ENCODE measurements around the gene SNX5. TPM values are rescaled to one million over a fixed set of nuclear protein-coding genes. Genes with fewer than 3 reads are reported as not detected.

Gene SNX5
- total and polyA plus RNA-seq, 2 of the 13 experiments (the other 11 are each of a cell fraction or from before 2014, with no cell fraction given): 664 to 1,040 TPM

DNA sequence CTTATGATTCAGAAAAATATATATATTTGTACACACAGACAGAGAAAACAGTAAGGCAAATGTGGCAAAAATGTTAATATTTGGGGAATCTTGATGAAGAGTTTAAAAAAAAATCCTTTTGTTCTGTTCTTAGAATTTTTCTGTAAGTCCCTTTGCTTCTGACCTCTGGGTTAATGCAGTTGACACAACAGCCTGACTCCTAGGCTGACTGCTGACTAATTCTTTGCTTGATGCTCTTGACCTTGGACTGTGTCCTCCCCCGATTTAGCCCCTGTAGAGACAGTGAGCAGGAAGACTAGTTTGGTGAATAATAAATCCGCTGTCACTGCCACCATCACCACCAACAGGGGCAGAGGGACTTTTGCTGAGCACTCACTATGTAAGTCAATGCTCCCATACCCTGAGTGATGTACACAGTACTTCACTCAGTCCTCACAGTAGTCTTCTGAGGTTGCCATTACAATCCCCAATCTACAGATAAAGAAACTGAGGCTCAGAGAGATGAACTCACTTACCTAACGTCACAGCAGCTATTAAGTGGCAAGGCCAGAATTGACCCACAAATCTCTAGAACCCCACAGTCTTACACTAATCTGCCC lies 71.7 kb downstream of the SNX5 start (continued):
- TF ChIP-seq, protein P1, sequence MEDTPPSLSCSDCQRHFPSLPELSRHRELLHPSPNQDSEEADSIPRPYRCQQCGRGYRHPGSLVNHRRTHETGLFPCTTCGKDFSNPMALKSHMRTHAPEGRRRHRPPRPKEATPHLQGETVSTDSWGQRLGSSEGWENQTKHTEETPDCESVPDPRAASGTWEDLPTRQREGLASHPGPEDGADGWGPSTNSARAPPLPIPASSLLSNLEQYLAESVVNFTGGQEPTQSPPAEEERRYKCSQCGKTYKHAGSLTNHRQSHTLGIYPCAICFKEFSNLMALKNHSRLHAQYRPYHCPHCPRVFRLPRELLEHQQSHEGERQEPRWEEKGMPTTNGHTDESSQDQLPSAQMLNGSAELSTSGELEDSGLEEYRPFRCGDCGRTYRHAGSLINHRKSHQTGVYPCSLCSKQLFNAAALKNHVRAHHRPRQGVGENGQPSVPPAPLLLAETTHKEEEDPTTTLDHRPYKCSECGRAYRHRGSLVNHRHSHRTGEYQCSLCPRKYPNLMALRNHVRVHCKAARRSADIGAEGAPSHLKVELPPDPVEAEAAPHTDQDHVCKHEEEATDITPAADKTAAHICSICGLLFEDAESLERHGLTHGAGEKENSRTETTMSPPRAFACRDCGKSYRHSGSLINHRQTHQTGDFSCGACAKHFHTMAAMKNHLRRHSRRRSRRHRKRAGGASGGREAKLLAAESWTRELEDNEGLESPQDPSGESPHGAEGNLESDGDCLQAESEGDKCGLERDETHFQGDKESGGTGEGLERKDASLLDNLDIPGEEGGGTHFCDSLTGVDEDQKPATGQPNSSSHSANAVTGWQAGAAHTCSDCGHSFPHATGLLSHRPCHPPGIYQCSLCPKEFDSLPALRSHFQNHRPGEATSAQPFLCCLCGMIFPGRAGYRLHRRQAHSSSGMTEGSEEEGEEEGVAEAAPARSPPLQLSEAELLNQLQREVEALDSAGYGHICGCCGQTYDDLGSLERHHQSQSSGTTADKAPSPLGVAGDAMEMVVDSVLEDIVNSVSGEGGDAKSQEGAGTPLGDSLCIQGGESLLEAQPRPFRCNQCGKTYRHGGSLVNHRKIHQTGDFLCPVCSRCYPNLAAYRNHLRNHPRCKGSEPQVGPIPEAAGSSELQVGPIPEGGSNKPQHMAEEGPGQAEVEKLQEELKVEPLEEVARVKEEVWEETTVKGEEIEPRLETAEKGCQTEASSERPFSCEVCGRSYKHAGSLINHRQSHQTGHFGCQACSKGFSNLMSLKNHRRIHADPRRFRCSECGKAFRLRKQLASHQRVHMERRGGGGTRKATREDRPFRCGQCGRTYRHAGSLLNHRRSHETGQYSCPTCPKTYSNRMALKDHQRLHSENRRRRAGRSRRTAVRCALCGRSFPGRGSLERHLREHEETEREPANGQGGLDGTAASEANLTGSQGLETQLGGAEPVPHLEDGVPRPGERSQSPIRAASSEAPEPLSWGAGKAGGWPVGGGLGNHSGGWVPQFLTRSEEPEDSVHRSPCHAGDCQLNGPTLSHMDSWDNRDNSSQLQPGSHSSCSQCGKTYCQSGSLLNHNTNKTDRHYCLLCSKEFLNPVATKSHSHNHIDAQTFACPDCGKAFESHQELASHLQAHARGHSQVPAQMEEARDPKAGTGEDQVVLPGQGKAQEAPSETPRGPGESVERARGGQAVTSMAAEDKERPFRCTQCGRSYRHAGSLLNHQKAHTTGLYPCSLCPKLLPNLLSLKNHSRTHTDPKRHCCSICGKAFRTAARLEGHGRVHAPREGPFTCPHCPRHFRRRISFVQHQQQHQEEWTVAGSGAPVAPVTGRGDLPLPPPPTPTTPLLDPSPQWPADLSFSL (CRISPR knock-in tag; IDR thresholded peaks at IDR 0.05): peak; percentile 68; the same call in 1 of the 2 replicates
- TF ChIP-seq ISX (CRISPR knock-in tag; conservative IDR thresholded peaks at IDR 0.05): no peak
- TF ChIP-seq, protein P2, sequence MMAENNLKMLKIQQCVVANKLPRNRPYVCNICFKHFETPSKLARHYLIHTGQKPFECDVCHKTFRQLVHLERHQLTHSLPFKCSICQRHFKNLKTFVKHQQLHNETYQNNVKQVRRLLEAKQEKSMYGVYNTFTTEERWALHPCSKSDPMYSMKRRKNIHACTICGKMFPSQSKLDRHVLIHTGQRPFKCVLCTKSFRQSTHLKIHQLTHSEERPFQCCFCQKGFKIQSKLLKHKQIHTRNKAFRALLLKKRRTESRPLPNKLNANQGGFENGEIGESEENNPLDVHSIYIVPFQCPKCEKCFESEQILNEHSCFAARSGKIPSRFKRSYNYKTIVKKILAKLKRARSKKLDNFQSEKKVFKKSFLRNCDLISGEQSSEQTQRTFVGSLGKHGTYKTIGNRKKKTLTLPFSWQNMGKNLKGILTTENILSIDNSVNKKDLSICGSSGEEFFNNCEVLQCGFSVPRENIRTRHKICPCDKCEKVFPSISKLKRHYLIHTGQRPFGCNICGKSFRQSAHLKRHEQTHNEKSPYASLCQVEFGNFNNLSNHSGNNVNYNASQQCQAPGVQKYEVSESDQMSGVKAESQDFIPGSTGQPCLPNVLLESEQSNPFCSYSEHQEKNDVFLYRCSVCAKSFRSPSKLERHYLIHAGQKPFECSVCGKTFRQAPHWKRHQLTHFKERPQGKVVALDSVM (CRISPR knock-in tag; IDR thresholded peaks at IDR 0.05): no peak
- TF ChIP-seq POLR2AphosphoS2 (IDR thresholded peaks at IDR 0.05; ENCODE audit: low read depth, low read length): no peak
- TF ChIP-seq TBX3 (IDR thresholded peaks at IDR 0.05; ENCODE audit: borderline replicate concordance): peak; percentile 70; the same call in 1 of the 2 replicates
- TF ChIP-seq, protein P3, sequence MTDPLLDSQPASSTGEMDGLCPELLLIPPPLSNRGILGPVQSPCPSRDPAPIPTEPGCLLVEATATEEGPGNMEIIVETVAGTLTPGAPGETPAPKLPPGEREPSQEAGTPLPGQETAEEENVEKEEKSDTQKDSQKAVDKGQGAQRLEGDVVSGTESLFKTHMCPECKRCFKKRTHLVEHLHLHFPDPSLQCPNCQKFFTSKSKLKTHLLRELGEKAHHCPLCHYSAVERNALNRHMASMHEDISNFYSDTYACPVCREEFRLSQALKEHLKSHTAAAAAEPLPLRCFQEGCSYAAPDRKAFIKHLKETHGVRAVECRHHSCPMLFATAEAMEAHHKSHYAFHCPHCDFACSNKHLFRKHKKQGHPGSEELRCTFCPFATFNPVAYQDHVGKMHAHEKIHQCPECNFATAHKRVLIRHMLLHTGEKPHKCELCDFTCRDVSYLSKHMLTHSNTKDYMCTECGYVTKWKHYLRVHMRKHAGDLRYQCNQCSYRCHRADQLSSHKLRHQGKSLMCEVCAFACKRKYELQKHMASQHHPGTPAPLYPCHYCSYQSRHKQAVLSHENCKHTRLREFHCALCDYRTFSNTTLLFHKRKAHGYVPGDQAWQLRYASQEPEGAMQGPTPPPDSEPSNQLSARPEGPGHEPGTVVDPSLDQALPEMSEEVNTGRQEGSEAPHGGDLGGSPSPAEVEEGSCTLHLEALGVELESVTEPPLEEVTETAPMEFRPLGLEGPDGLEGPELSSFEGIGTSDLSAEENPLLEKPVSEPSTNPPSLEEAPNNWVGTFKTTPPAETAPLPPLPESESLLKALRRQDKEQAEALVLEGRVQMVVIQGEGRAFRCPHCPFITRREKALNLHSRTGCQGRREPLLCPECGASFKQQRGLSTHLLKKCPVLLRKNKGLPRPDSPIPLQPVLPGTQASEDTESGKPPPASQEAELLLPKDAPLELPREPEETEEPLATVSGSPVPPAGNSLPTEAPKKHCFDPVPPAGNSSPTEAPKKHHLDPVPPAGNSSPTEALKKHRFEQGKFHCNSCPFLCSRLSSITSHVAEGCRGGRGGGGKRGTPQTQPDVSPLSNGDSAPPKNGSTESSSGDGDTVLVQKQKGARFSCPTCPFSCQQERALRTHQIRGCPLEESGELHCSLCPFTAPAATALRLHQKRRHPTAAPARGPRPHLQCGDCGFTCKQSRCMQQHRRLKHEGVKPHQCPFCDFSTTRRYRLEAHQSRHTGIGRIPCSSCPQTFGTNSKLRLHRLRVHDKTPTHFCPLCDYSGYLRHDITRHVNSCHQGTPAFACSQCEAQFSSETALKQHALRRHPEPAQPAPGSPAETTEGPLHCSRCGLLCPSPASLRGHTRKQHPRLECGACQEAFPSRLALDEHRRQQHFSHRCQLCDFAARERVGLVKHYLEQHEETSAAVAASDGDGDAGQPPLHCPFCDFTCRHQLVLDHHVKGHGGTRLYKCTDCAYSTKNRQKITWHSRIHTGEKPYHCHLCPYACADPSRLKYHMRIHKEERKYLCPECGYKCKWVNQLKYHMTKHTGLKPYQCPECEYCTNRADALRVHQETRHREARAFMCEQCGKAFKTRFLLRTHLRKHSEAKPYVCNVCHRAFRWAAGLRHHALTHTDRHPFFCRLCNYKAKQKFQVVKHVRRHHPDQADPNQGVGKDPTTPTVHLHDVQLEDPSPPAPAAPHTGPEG (CRISPR knock-in tag; IDR thresholded peaks at IDR 0.05): no peak
- TF ChIP-seq ZNF296 (CRISPR knock-in tag; conservative IDR thresholded peaks at IDR 0.05): no peak
- TF ChIP-seq PPARG (CRISPR knock-in tag; conservative IDR thresholded peaks at IDR 0.05): peak; percentile 88
- 0 out of 2 replicates have a peak, but pooled peaks have one; percentile 55 for TF ChIP-seq ZNF841 (CRISPR knock-in tag; IDR thresholded peaks at IDR 0.05; ENCODE audit: borderline replicate concordance)
- peak; percentile 34; the same call in 1 of the 2 replicates for TF ChIP-seq ZNF775 (CRISPR knock-in tag; IDR thresholded peaks at IDR 0.05; ENCODE audit: borderline replicate concordance)
- TF ChIP-seq, protein P4, sequence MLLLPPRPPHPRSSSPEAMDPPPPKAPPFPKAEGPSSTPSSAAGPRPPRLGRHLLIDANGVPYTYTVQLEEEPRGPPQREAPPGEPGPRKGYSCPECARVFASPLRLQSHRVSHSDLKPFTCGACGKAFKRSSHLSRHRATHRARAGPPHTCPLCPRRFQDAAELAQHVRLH (CRISPR knock-in tag; IDR thresholded peaks at IDR 0.05; ENCODE audit: borderline replicate concordance, low read depth): peak; percentile 88; the same call in 1 of the 2 replicates
- TF ChIP-seq, protein P5, sequence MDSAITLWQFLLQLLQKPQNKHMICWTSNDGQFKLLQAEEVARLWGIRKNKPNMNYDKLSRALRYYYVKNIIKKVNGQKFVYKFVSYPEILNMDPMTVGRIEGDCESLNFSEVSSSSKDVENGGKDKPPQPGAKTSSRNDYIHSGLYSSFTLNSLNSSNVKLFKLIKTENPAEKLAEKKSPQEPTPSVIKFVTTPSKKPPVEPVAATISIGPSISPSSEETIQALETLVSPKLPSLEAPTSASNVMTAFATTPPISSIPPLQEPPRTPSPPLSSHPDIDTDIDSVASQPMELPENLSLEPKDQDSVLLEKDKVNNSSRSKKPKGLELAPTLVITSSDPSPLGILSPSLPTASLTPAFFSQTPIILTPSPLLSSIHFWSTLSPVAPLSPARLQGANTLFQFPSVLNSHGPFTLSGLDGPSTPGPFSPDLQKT (CRISPR knock-in tag; IDR thresholded peaks at IDR 0.05; ENCODE audit: borderline replicate concordance): no peak
